CD4-positive, alpha-beta T cell treated with Interferon gamma for 1 hour (primary cell): Measurements from ENCODE around the gene TLE4.

Source experiments
- DNase-seq: peaks from one replicate; pipeline ENCODE4 v3.0.0-alpha.2; 2020

TLE4 gene

DNA sequence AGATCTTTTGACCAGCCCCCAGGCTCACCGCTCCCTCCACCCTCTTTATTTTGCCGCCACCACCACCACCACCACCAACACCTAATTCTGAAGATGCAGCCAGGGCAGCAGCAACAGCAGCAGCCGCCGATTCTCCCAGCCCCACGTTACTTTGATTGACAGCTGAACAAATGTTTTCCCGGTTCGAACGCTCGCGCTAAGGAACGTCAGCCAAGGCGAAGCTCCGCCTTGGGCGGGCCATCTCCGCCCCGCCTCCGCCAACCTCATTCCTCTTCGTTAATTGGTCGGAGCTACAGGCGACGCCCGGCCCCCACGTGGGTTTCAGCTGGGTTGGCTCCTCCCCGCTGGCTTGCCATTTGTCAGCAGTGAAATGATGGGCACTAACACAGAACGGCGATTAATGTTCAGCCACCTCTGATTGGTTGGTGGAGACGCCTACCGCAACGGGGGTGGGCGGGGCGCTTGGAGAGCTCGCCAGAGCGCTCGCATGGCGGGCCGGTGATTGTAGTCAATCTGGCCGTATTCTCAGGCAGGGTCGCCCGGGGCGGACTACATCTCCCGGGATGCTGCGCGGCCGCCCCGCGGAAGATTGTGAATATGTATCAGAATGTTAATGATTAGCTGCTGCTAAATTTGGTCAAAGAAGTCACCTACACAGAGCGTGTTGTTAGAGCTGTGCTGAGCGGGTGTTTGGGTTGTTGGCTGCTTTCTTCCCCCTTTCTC is at the start of gene TLE4:
Gene TLE4, plus strand, starts transcription at position 657 of the 723 bp plus-strand sequence. CDS start 826 bp downstream, outside the sequence.
- peak; percentile 100 for DNase-seq

DNA sequence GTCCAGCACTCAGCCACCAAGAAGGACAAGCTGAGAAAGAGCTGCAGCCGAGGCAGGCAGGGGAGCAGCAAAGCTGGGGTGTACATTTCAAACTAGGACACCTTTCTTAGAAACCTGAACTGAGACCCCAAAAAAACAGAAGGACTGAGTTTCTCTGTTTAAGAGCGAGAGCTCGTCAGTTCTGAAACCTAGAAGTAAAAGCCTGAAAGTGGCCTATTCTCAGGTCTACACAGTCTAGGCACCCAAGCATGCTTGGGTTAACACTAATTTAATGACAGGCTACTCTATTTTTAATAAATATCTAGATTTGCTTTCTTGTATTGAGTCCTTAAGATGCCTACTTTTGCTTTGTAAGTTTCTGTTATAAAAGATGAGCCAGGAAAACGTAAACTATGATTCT is 49.0 kb upstream of the TLE4 start:
- no peak for DNase-seq

DNA sequence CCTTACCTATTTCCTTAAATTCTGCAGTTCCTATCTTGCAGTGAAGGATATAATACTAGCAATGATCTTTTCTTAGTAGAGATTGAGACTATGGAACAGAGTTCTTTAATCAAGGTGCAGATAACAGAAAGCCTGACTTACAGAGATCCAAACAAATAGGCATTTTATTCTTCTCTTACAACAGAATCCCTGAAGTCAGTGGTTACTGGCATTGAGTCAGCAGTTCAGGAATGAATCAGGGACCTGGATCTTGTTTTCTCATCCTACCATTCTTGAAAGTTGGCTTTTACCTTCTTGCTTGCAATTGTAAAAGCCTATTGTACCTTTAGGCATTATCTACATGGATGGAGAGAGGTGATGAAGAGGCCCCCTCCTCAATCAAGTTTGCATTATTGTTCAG is 47.5 kb upstream of the TLE4 start:
- no peak for DNase-seq

DNA sequence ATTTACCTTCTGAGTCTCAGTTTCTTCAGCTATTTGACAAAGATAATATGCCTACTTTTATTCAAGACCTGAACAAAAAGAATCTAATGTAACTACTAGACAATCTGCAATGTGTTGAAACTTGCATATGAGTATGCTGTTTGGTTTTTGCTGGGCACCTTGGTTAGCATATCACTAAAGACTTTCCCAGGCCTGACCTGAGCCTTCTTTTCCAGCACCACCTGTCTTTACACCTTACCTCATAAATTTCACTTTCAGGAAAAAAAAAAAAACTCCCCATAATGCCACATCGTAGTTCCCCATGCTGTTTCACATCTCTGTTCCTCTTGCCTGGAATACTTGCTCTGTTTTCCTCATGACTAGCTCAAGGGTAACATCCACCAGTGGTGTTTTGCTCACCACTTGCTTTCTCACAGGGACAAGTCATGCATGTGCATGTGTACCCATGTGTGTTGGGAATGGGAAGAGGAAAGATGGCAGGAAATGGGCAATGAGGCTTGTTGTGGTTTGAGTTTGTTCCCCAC is 45.6 kb upstream of the TLE4 start:
- DNase-seq: no peak

DNA sequence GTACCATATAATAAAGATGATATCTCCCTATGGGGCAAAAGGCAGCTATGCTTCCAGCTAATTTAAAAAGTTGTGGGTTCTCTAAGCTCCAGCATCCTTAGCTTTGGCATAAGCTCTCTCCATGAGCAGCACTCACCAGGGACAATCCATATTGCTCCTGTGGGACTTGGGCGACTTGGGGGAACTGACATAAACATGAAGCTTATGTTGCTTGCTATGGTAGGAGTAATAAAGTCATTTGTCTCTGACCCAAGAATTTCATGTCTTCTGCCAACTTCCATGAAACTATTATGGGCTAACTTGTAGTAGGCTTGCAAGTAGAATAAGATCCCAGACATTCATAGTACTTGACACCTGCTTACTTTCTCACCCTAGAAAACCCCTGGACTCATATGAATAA is 36.2 kb upstream of the TLE4 start:
- DNase-seq: no peak

DNA sequence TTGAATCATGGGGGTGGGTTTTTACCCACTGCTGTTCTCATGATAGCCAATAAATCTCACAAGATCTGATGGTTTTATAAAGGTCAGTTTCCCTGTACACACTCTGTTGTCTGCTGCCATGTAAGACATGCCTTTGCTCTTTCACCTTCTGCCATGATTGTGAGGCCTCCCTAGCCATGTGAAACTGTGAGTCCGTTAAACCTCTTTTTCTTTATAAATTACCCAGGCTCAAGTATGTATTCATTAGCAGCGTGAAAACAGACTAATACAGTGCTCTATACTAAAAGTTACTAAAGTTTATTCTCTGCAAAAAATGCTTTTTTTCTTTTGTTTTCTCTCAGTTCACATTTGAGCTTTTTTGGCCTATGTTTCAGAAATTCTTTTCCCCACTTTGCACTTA is 33.9 kb upstream of the TLE4 start:
- no peak for DNase-seq

DNA sequence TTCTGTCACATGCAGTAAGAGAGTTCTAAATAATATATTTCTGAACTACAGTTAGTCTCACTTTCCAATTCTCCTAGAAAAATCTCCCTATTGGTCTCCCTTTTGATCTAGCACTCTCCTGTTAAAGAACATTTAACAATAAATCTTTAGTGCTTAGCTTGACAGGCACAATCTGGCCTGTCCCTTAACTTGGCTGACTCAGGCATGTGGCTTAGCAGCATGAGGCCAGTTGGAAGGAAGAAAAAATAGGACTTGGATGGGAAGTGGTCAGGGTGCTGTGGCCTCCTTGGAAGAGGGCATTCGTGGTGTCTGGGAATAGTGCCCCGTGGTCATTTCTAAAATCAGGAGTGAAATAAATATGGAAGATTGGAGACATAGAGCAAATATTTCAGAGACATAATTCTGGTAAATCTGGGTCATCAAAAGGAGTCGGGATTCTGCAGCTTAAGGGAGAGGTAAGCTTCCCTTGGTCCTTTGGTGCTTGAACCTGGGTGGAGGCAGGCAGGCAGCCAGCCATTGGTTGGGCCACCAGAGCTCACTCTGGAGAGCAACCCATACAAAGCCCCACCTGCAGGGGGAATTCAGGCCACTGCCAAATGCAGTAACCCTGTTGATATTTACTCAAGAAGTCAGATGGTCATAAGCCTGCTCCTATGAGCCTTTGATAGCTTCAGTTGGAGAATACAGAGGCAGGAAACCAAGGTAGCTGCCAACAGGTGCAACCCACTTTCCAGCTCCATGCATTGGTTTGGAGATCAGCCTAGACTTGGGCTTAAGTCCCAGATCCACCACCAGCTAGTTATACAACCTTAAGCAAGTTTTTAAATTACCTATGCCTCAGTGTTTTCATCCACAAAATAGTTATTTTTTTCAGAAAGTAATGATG is 28.8 kb upstream of the TLE4 start:
- no peak for DNase-seq

DNA sequence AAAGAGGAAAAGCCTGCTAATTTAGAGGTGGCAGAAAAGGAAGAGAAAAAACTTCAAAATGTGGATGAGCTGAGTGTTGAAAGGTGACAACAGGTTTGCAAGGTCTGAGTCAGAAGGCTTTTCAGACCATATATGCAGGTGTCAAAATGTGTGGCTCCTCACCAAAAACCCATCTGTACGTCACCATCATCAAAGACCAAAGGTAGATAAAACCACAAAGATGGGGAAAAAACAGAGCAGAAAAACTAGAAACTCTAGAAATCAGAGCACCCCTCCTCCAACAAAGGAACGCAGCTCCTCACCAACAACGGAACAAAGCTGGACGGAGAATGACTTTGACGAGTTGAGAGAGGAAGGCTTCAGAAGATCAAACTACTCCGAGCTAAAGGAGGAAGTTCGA is 27.4 kb upstream of the TLE4 start:
- peak; percentile 14 for DNase-seq

DNA sequence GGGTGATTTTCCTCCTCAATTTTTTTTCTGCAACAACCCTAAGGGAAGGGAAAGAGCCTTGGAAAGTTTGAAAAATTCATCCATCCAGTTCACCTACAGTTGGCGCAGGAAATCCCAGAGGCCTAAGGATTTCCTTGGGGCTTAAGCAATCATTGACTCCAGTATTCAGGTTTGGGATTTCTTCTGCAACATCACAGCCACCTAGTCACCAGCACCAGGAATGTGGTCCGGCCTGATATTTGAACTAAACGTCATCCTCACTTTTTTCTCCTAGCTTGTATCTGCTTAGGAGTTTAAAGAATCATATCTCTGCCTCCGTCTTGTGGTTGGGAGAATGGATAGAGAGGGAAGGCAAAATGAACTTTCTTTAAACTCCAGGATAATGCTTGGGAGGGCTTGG is 20.2 kb upstream of the TLE4 start:
- DNase-seq: no peak

DNA sequence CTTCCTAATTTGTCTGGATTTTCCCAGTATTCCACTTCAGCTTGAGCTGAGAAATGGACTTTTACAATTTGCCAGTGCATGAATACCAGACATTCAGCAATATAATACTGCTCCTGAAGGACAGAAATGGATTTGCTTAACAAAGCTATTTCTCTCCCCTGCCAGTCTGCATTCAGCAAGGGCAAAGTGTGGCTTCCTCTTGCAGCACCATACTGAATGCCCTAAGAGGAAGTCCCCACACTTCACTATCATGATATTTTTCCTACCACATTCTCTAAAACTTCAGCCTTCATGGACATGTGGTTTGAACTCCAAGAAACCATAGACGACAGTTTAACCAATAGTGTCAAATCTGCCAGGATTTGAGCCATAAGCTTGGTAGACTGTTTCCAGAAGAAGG is 19.8 kb upstream of the TLE4 start:
- DNase-seq: no peak

DNA sequence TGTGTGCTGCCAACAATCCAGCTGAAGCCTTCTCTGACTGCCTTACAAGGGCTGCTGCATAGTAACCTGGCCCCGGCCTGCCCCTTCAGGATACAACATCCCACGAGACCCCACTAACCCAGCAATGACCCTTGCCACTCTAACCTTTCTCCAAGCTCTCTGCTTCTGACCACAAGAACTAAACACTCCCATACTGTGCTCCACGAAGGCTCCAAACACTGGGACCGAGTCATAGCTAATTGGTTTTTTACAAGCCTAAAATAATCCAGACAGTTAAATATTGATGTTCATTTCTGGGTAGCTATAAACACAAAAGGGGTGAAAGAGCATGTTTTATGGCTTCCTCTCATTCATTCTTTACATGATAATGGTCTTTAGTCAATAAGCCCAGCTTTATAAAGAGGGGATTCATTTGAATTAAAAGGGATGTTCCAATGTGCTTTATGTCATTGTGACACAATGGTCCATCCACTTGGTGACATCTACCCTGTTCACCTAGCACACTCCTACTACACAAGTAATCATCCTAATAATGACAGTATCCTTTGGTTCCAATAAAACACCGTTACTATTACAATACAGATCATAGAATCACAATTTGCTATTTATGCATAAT is 16.2 kb upstream of the TLE4 start:
- DNase-seq: no peak

DNA sequence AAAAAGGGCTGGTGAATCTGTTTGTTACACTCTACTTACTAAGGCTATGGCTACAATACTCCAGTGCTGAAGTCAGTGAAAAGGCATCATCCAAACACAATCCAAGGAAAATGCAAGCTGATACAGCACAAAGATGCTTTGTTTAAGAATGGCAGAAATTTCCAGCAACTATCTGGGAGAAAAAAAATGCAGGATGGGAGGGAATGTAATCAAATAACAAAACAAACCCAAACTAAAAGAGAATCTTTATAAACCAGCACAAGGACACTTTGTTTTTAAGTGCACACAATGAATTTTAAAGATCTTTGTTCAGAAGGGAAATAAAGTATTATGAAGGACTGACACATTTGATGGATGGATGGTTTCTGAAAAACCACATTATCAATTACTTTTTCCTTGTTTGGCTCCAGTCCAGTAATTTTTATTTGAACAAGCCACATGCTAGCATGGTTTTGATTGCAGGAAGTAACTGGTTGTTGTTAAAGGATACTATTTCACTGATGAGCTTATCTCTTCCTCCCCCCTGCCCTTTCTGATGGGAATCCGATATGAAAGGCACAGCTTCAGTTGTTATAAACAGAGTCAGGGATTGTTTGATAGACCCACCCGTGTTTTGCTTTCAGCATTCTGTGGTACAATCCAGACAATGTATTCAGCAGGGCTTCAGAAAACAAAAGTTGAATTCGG is 12.1 kb upstream of the TLE4 start:
- no peak for DNase-seq

DNA sequence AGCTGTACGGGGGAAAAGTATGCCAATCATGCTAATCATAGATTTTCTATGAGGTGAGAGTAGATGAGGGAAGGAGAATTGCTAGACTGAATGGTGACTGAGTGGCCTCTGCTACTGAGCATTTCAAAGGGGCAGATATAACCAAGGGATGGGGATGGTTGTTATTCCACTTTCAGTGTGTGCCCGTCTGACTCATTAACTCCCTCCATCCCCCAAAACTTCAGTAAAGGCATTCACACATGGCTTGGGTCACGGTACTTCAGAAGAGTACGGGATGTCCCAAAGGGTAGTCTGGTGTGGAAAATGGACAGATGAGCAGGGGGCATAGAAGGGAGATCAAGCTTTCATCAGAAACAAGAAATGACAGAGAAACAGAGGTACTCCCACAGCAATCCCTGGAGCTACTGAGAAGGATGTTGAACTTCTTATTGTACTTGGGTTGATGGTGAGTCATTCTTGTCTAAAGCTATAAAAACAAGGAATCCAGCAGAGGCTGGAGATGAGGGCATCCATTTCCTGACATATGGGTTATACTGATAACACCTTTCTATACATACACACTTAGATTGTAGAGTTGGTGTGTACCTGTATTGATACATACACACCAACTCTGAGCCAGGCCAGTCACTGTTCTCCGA is 8.9 kb upstream of the TLE4 start:
- no peak for DNase-seq

DNA sequence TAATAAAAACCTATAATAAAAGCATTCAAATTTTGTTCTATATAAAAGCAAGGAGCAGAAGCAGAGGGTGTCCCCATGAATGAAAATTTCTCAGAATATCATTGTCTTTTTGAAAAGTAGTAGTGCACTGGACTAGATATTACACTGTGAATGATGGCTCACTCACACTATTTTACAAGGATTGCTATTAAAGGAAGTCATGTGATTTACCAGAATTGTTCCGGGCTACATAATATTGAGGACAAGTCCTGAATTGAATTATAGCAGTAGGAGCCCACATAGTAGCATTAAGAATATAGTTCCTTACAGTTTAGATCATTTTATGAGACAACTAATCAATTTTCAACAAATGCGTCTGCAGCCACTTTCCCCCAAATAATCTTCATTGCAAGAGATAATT is 7.7 kb upstream of the TLE4 start:
- no peak for DNase-seq

DNA sequence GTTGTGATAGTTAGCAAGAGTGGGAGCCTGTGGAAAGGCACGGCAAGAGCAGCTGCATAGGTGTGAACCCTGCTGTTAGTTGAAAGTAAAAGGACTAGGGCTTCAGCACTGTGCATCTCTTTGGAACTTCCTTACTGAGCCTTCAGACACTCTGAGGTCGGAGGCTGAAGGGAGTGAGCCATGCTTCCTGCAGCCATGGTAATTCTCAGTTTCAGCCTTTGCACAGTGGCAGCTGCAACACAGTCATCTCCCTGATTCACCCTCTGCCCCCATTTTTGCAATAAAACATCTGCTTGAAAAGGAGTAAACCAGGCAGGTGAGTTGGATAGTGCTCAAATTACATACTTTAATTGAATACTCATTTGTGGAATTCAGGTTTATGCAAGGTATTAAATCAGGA is 6.5 kb upstream of the TLE4 start:
- DNase-seq: no peak

DNA sequence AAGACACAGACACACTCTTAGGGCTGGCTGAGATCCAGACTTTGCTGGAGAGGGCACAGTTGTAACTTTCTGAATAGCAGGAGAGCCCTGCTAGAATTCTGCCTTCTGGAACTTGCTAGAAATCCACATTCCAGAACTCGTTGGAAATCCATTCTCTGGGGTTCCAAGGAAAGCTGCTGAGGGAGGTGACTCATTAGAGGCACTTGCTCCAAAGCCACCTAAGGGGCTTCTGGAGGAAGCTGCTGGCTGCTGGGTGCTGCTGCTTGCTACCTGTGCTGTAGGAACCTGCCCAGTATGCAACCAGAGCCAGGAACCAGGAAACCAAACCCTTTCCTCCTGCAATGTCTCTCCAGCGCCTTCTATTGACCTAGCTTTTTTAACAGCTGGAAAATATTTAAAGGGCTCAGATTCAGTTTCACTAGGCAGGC is 4.1 kb upstream of the TLE4 start:
- DNase-seq: no peak

DNA sequence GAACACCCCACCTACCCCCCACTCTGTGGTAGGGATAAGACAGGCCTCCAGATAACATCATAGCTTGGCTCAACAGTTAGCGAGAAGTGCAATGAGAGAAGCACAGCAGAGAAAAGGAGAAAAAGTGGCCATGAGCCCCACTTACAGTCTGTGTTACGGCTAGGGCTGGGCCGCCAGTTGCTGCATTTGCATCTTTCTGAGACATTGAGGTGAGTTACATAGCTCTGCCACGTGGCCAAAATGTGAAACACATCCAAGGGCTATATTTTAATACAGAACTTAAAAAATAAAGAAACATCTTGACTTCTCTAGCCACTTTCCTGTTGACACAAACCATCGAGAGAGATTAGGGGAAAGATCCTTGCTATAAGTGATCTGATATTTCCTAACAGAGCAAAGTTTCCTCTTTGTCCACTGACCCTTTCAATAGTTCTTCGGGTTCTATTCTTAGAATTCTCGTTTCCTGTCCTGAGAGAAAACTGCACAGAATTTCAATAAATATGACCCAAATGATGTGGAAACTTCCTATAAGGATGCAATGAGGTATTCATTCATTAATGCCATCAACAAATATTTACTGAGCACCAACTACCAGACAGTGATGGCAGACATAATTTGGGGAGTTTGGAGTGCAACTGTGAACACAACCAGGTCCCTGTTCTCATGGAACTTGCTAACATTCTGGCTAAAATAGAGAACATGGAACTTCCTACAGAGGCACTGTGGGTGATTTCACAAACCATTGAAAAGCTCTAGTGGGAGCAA is 3.2 kb upstream of the TLE4 start:
- DNase-seq: no peak

DNA sequence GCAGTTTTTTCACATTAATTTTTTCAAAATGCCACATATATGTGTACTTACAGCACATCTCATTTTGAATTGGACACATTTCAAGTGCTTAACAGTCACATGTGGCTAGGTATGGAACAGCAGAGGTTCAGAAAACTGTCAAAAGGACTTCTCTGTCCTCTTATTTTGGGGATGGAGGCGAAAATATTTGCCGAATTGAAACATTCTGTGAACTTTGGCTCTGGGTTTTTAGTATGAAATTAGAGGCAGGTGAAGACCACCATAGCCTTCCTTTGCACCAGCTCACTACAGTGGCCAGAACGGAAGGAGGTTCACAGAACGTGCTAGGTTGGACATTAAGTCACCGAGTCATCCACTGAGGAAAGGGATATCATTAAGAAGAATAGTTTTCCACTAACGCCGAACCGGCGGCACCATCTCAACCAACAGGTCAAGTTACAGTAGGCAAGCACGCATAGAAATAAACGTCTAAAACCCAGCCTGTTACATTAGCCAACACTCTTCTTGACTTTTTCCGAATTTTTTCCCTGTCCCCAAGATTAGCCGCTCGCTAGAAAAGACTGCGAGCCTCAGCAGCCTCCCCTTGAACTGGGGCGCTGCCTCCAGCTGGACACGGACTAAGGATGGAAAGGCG is 1.8 kb upstream of the TLE4 start:
- no peak for DNase-seq

DNA sequence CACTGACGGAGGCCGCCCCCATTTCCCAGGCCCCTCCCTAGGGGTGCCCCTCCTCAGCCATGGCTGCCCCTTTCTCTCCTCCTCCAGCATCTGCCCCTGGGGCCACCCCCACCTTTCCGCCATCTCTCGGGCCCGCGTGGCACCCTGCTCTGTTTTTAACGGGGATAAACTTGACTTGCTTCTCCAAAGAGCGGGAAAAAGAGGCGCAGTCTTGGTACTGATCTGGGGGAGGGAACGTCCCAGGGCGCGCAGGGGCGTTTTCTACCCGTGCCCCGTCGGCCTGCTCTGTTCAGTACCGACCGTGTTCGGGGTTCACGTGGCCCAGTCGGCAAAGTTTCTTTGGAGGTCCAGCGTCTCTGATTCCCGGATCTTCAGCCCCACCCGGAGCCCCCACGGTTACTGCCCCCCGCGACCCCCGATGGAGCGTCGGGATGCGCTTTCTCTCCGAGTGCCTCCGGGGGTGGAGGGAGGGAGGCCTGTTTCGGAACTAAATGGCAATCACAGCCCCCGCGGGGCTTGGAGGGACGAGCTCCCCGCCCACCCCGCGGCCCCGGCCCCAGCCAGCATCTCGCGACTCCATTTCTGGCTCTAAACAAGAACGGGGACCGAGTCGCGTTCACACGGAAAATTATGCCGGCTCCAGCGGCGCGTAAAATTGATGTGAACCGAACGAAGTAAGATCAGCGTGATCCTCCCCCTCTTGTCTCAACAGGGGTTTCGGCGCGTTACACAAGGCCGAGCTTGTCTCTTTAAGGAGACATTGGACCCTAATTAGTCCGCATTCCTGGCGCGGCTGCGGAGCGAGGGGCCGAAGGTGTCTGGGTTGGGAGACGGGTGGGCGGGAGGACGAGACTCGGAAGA is 1.1 kb upstream of the TLE4 start:
- DNase-seq: peak; percentile 22

DNA sequence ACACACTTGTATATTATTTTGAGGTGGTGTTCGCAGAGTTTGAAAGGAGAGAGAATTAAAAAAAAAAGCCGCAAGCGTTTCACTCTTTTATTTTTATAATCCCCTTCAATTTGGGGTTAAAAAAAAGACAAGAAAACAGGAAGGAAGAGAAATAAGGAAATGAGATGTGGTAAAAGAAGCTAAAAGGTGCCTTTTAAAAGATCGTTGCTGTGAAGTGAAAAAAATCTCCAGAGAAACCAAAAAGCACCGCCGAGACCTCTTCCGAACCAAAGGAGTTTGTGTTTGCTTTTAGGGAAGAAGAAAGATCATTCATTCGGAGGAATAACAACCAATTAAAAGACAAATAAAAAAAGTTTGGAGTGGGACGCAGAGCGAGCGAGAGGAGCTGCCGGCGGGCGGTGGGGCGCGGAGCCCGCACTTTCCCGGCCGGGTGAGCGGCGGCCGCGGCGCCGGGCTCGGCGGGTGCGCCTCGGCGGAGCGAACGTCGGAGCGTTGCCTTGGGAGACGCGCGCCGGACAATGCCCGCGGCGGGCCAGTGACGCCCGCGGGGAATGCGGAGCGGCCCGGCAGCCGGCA is 355 bp downstream of the TLE4 start:
- no peak for DNase-seq
